ENCODE measurements around the gene SLC16A12.

- TF ChIP-seq CTCF (IDR thresholded peaks at IDR 0.05; ENCODE audit: poor library complexity) (no peak), EZH2phosphoT487 (IDR thresholded peaks at IDR 0.05; ENCODE audit: low read depth, severe bottlenecking, unreplicated experiment) (no peak)
Measured at GRCh38 chr10:89536013-89536354, 590 bp upstream of the SLC16A12 start.

Measured in hepatocyte (in vitro differentiated cells).